Glutamatergic neuron (in vitro differentiated cells): ENCODE results near the gene ABCA3. TPM values are rescaled to one million over a fixed set of nuclear protein-coding genes. Genes with fewer than 3 reads are reported as not detected.

ENCODE experiments used
- DNase-seq: peaks from one replicate; pipeline ENCODE4 v3.0.0; 2022
- H3K27ac Mint-ChIP-seq: one replicate; pipeline ENCODE4 v1.8.0; 2020; ENCODE audit warnings: mild to moderate bottlenecking, mixed read lengths, inconsistent platforms; ENCODE audit not compliant: unreplicated experiment
- H3K27me3 Mint-ChIP-seq: one replicate; pipeline ENCODE4 v1.8.0; 2020; ENCODE audit warnings: mild to moderate bottlenecking, moderate library complexity, mixed read lengths, inconsistent platforms; ENCODE audit not compliant: unreplicated experiment
- H3K36me3 Mint-ChIP-seq: one replicate; pipeline ENCODE4 v1.8.0; 2020; ENCODE audit warnings: mild to moderate bottlenecking, mixed read lengths, inconsistent platforms; ENCODE audit not compliant: unreplicated experiment
- H3K4me1 Mint-ChIP-seq: one replicate; pipeline ENCODE4 v1.8.0; 2020; ENCODE audit warnings: mild to moderate bottlenecking, low read depth, mixed read lengths, inconsistent platforms; ENCODE audit not compliant: unreplicated experiment
- H3K4me3 Mint-ChIP-seq: one replicate; pipeline ENCODE4 v1.8.0; 2020; ENCODE audit warnings: mild to moderate bottlenecking, mixed read lengths, inconsistent platforms; ENCODE audit not compliant: unreplicated experiment
- H3K9me3 Mint-ChIP-seq: one replicate; pipeline ENCODE4 v1.8.0; 2020; ENCODE audit warnings: mild to moderate bottlenecking, moderate library complexity, mixed read lengths, inconsistent platforms; ENCODE audit not compliant: unreplicated experiment
- CTCF ChIP-seq: fragments of 200-600 bp; sonication (generic); IDR thresholded peaks from one replicate; pipeline ENCODE4 v1.5.0; 2021; ENCODE audit not compliant: partially characterized antibody, unreplicated experiment
- total RNA-seq: library from RNA; stranded (reverse); fragmentation: NEBNext Ultra II Directional; extraction: Animal tissue kit (Norgen Biotek cat#: 25700); gene quantifications from one replicate; pipeline ENCODE4 v1.2.1, GENCODE V29; 2021; ENCODE audit not compliant: unreplicated experiment

Gene ABCA3
- total RNA-seq, 1 donor from 2014 or later: 110 TPM

GRCh38 chr16:2275476-2276367 is 64.8 kb downstream of the ABCA3 start:
- Mint-ChIP-seq H3K4me3 (no peak overlapping the region), H3K27ac (no peak overlapping the region), H3K27me3 (peaks cover 2% of the 10 kb centered on the region), H3K36me3 (no peaks in the 10 kb centered on the region), H3K4me1 (peaks cover 10% of the 10 kb centered on the region), H3K9me3 (peaks cover 10% of the 10 kb centered on the region)
- no peak for DNase-seq
- TF ChIP-seq CTCF: no peak

- no peak for TF ChIP-seq CTCF
These were observed 66.6 kb downstream of the ABCA3 start for GRCh38 chr16:2273931-2274330.

GRCh38 chr16:2273484-2273883 is 67.0 kb downstream of the ABCA3 start:
- no peak for DNase-seq
- Mint-ChIP-seq H3K9me3 (peaks cover 5% of the 10 kb centered on the region), H3K36me3 (no peaks in the 10 kb centered on the region), H3K27ac (no peak overlapping the region), H3K4me3 (no peak overlapping the region), H3K4me1 (peaks cover 3% of the 10 kb centered on the region), H3K27me3 (peaks cover 2% of the 10 kb centered on the region)
- TF ChIP-seq CTCF: no peak

More at GRCh38 chr16:2273931-2274330, 66.6 kb downstream of the ABCA3 start:
- Mint-ChIP-seq H3K27ac (no peak overlapping the region), H3K4me3 (no peak overlapping the region), H3K9me3 (peaks cover 5% of the 10 kb centered on the region), H3K36me3 (no peaks in the 10 kb centered on the region), H3K4me1 (peaks cover 3% of the 10 kb centered on the region), H3K27me3 (peaks cover 2% of the 10 kb centered on the region)
- no peak for DNase-seq

- Mint-ChIP-seq H3K27me3 (peaks cover 3% of the 10 kb centered on the region), H3K27ac (no peak overlapping the region), H3K4me3 (no peak overlapping the region), H3K36me3 (no peaks in the 10 kb centered on the region), H3K9me3 (peaks cover 7% of the 10 kb centered on the region), H3K4me1 (peaks cover 5% of the 10 kb centered on the region)
- TF ChIP-seq CTCF: no peak
- DNase-seq: no peak
These were observed 68.6 kb downstream of the ABCA3 start for GRCh38 chr16:2271848-2272461.
